HL-60 (cell line): ENCODE results near the gene ANGPT4.
A peak's percentile ranks its signal among the peaks of the same experiment; 100 is the strongest.

Experiments
- DNase-seq, 2 experiments: peaks; one replicate each; pipeline ENCODE4 v3.0.0-alpha.2; 2010 to 2020; ENCODE audit warnings: low read depth in 1 of 2, low spot score in 1 of 2
- H3K27ac ChIP-seq: fragments of 250-450 bp; sonication (Bioruptor Pico); replicated peaks from 2 replicates; pipeline ENCODE4 v1.5.1; 2020; ENCODE audit warnings: mild to moderate bottlenecking, moderate library complexity
- H3K27me3 ChIP-seq: fragments of 250-450 bp; sonication (Bioruptor Pico); 2 replicates; pipeline ENCODE4 v1.5.1; 2021; ENCODE audit warnings: mild to moderate bottlenecking, moderate library complexity; ENCODE audit not compliant: insufficient read depth, poor library complexity, severe bottlenecking
- H3K4me3 ChIP-seq: replicated peaks from 2 replicates; pipeline ENCODE4 v1.5.1; 2011; ENCODE audit warnings: mild to moderate bottlenecking, control low read depth, low read length; ENCODE audit not compliant: insufficient read depth
- GABPA ChIP-seq: IDR thresholded peaks from 2 replicates; pipeline ENCODE4 v1.6.1; 2012; ENCODE audit warnings: low read depth
- POLR2AphosphoS5 ChIP-seq: IDR thresholded peaks from 2 replicates; pipeline ENCODE4 v1.6.1; 2012; ENCODE audit warnings: low read depth
- REST ChIP-seq: IDR thresholded peaks from 2 replicates; pipeline ENCODE4 v1.6.1; 2012; ENCODE audit warnings: low read depth; ENCODE audit not compliant: insufficient replicate concordance
- SPI1 ChIP-seq: IDR thresholded peaks from 2 replicates; pipeline ENCODE4 v1.6.1; 2012; ENCODE audit warnings: low read depth, mild to moderate bottlenecking, borderline replicate concordance
- TF ChIP-seq, protein P1 (sequence below): IDR thresholded peaks from one replicate; pipeline ENCODE4 v1.5.1; 2011; ENCODE audit warnings: low read length, control low read depth, inconsistent platforms; ENCODE audit not compliant: insufficient read depth

The ANGPT4 gene

GRCh38 chr20:839626-840025 lies 76.5 kb downstream of the ANGPT4 start:
- H3K27me3 ChIP-seq: no peaks in the 10 kb centered on the region
- H3K4me3 ChIP-seq: no peak overlapping the region
- no peak for DNase-seq
- TF ChIP-seq REST: no peak
- TF ChIP-seq POLR2AphosphoS5: no peak
- TF ChIP-seq, protein P1, sequence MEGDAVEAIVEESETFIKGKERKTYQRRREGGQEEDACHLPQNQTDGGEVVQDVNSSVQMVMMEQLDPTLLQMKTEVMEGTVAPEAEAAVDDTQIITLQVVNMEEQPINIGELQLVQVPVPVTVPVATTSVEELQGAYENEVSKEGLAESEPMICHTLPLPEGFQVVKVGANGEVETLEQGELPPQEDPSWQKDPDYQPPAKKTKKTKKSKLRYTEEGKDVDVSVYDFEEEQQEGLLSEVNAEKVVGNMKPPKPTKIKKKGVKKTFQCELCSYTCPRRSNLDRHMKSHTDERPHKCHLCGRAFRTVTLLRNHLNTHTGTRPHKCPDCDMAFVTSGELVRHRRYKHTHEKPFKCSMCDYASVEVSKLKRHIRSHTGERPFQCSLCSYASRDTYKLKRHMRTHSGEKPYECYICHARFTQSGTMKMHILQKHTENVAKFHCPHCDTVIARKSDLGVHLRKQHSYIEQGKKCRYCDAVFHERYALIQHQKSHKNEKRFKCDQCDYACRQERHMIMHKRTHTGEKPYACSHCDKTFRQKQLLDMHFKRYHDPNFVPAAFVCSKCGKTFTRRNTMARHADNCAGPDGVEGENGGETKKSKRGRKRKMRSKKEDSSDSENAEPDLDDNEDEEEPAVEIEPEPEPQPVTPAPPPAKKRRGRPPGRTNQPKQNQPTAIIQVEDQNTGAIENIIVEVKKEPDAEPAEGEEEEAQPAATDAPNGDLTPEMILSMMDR: no peak
- TF ChIP-seq SPI1: no peak
- no peak for TF ChIP-seq GABPA
- no peak overlapping the region for H3K27ac ChIP-seq

- no peaks in the 10 kb centered on the region for H3K27me3 ChIP-seq
- no peak overlapping the region for H3K27ac ChIP-seq
Observed at GRCh38 chr20:839015-839414, 77.1 kb downstream of the ANGPT4 start.

DNA sequence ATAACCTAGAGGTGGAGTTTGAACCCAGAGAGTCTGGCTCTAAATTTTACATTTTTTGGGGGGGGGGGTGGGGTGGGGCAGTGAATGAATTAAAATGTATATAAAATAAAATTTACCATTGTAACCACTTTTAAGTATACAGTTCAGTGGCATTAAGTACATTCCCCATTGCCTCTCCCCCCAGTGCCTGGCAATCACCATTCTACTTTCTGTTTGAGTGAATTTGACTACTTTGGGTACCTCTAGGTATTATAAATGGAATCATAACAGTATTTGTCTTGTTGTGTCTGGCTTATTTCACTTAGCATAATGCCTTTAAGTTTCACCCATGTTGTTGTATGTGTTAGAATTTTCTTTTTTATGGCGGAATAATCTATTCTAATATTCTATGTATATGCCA lies 79.9 kb downstream of the ANGPT4 start:
- no peak for TF ChIP-seq POLR2AphosphoS5
- TF ChIP-seq, protein P1: no peak
- TF ChIP-seq SPI1: no peak
- TF ChIP-seq REST: no peak
- no peak for TF ChIP-seq GABPA
- DNase-seq: no peak
- Histone ChIP-seq H3K4me3 (no peak overlapping the region), H3K27me3 (no peaks in the 10 kb centered on the region), H3K27ac (peak overlapping the region; percentile 25)

More at GRCh38 chr20:839015-839414, 77.1 kb downstream of the ANGPT4 start:
- no peak overlapping the region for H3K4me3 ChIP-seq
- DNase-seq: no peak
- no peak for TF ChIP-seq SPI1
- TF ChIP-seq, protein P1: no peak
- TF ChIP-seq GABPA: no peak
- TF ChIP-seq REST: no peak
- no peak for TF ChIP-seq POLR2AphosphoS5
